Suppressor macrophage treated with lipopolysaccharide for 4 hours (primary cell): ENCODE data around the gene CALML5.
A peak's percentile ranks its signal among the peaks of the same experiment; 100 is the strongest.

ENCODE experiments used
- DNase-seq: peaks from one replicate; pipeline ENCODE4 v3.0.0-alpha.2; 2020

CALML5 gene

GRCh38 chr10:5498791-5499492 lies 428 bp downstream of the CALML5 start:
- no peak for DNase-seq

DNA sequence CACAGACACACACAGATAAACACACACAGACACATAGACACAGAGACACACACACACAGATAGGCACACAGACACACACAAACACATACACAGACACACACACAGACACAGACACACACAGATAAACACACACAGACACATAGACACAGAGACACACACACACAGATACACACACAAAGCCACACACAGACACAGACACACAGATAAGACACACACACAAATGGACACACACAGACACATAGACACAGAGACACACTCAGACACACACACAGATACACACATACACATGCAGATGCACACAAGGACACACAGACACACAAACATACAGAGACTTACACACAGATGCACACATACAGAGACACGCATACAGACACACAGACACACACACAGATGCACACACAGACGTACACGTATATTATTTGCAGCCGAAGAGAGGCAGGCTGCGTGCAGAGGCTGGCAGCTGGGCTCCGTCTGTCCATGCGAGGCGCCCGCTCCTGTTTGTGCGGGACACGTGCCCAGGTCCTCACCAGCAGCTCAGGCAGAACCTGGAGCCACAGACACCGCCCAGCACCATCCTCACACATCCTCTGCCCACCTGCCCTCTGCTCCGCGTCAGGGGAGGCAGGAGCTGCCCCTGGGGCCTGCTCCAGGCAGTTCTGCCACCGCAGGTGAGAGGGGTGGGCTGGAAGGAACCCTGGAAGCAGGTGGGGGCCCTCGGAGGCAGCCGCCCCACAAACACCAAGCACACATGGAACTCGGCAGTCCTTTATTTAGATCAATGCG lies 1.2 kb downstream of the CALML5 start:
- no peak for DNase-seq

GRCh38 chr10:5497289-5497688 lies 2.1 kb downstream of the CALML5 start:
- DNase-seq: no peak

DNA sequence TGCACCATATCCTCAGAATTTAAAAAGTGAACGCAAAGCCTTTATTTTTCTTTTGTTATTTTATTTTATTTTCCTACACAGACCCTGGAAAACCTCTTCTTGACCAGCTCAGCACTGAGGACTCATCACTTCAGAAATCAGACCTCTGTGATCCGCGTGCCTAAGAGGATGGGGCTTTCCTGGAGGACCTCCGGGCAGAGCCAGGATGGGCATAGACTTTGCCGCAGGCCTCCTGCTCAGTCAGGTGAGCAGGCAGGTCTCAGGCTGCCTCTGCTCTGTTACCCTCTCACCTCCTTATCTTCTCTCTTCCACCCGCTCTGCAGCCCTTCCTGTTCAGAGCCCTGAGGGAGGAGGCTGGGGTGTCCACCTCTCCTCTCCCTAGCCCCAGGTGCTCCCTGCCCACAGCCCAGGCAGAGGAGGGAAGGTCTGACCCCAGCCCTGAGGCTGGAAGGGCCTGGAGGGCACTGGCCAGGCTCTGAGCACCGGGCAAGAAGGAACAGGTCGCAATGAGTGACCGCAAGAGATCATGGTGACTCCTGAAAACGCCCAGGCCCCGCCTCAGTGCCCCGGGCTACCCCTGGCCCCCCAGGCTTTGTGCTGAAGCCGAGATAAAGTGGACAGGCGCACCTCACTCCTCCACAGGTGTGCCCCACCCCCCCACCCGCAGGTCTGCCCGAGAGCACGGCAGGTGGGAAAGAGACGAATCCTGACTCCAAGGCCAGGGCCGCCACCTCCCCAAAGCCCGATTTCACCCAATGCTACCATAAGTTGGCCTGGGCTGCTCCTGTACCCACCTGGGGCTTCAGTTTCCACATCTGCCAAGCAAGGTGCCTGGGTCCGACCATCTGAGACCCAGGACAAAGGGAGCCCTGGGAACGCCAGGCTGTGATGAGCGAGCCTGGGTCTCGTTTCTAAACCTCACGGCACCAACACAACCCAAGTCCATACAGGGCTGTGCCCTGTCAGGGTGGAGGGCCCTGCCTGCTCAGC lies 2.8 kb downstream of the CALML5 start:
- DNase-seq: no peak

- no peak for DNase-seq
Measured at GRCh38 chr10:5494611-5495010, 4.8 kb downstream of the CALML5 start.

DNA sequence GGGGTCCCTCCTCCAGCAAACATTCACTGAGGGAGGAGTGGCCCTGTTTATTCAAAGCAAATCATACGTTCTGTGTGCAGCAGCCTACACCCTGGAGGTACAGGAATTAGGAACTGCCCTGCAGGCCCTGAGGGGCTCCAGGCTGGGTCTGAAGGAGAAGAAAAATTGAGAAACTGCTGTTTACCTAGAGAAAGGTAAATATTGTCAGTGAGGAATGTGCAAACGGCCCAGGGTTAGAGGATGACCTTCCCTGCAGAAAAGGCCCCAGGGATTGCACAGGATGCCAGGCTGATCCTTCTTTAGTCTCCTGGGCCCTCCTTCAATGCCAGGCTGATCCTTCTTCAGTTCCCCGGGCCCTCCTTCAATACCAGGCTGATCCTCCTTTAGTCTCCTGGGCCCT lies 5.7 kb downstream of the CALML5 start:
- DNase-seq: no peak

DNA sequence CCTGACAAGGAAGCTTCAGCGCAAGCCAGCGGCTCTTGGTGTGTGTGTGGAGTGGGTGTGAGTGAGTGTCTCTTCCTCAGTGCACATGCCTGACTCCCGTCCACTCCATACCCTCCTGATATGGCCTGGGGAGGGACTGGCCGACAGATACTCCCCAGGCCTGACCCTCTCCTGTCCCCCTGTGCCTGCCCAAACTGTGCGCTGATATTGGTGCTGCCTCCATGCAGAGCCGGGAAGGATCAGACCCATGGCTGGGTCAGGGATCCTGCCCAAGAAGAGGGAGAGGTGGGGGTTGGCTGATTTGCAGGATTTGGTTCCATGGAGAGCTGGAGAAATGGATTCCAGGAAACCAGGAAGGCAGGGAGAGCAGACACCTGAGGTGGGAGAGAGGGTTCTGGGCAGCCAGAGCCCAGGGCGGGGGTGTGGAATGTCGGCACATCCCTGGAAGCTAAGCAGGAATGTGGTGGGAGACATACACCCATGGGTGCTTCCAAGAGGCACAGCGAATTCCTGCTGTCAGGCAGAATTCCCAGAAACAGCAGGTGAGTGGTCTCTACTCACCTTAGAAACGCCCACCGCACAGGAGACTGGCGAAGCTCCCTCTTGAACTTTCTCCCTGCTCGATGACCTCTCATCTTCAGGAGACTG lies 6.3 kb downstream of the CALML5 start:
- no peak for DNase-seq

GRCh38 chr10:5492322-5492855 lies 7.0 kb downstream of the CALML5 start:
- no peak for DNase-seq

DNA sequence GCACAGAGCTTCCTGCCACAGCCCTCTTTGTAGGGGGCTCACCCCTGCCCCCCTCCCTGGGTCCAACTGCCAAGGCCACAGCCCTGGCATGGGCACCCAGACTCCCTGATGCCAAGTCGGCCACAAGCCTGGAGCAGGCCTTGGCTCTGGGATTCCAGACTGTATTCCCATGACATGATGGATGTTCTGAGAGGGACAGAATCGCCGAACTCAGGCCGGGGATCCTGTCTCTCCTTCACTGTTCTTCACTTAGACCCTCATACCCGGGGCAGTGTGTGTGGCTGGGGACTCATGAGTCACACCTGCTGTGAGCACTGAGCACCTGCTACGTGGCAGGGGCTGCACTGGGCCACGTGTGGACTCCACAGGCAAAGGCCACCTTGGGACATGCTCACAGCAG lies 7.9 kb downstream of the CALML5 start:
- no peak for DNase-seq

DNA sequence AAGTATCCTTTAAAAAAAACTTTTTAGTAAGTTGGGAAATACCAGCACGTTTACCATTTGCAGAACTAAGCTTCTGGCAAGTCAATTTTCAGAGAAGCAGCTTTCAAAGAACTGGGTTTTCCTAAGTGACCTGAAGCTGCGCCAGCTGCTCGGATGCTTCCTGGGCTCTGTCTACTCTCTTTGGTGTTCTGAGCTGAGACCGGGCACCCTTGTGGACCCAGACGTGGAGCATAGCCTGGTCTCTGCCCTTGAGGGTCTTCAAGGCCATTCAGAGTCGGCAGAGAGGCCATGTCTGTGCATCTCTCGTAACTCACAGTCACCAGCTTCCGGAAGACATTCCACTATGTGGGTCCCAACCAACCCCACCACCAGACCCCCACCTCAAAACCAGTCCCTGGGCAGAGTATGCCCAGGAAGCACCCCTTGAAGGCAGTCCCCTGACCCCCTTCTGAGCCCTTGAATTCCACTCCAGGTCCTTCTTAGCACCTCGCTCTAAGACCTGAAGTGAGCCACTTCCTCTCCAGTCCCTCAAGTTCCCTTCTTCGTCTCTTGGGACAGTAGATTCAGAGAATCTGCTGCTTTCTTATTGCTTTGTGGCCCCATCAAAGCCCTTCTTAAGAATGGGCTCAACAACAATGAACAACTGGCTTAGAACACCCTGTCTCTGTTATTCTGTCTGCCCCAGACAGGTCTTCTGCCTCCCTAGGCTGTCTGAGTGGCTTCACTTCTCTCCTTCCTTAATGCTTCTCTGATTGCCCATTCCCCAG lies 8.5 kb downstream of the CALML5 start:
- no peak for DNase-seq

- DNase-seq: peak; percentile 38
Measured at GRCh38 chr10:5490032-5490431, 9.3 kb downstream of the CALML5 start.

- DNase-seq: no peak
Measured at GRCh38 chr10:5488272-5489161, 10.9 kb downstream of the CALML5 start.

- no peak for DNase-seq
Measured at GRCh38 chr10:5486853-5487235, 12.5 kb downstream of the CALML5 start.

DNA sequence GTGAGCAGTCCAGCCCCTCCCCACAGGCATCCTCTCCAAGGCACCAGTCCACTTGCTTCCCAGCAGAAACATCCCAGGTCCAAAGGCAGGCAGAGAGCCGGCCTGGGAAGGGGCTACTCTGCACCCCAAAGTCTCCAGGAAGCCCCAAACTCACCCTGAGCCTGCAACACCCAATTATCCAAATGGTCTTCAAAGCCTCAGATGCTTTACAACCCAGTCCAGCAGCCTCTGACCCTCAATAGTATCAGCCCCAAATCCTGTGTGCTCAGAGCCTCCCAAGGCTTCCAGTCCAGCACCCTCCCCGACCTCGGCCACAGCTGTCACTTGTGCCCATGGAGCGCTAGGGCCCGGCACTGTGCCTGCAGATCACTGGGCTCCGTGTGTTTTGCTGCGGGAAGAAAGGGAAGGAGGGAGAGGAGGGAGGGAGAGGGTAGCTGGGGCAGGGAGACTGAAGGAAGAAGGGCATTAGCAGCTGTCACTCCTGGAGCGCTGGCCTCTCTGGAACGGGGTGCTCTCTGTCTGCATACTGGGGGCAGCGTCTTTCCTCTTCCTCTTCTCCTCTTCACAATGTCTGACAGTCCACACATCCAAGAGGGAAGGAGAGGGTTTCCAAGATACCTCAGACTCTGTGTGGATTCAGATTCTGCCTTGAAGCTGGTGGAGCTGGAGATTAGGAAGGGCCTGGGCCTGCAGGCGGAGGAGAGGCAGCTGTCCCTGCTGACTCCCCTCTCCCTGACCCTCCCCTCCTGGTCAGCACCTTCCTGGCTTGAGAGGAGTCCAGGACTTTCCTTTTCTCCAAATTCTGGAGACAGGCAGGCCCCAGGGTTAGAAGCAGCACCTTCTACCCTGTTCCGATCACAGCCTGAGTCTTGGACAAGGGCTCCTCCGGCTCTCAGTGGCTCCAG lies 13.2 kb downstream of the CALML5 start:
- no peak for DNase-seq

GRCh38 chr10:5485290-5485689 lies 14.1 kb downstream of the CALML5 start:
- no peak for DNase-seq

DNA sequence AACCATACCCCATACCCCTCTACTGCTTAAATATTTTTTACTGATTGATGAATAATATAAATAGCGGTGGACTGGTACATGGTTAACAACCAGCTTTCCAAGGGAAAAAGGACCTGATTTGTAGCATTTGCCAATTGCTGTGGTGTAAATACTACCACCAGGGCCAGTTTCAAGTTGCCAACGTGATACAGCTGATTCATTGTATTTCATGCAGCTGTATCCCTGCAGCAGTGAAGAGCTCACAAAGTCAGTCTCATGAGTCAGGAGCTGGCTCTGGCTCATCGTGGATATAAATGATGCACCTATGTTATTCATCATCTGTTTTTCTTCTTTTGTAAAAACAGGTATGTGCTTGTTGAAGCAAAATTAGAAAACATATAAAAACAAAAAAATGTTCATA lies 15.2 kb downstream of the CALML5 start:
- no peak for DNase-seq

GRCh38 chr10:5482016-5482415 lies 17.4 kb downstream of the CALML5 start:
- DNase-seq: no peak

GRCh38 chr10:5481121-5481520 lies 18.2 kb downstream of the CALML5 start:
- DNase-seq: no peak

DNA sequence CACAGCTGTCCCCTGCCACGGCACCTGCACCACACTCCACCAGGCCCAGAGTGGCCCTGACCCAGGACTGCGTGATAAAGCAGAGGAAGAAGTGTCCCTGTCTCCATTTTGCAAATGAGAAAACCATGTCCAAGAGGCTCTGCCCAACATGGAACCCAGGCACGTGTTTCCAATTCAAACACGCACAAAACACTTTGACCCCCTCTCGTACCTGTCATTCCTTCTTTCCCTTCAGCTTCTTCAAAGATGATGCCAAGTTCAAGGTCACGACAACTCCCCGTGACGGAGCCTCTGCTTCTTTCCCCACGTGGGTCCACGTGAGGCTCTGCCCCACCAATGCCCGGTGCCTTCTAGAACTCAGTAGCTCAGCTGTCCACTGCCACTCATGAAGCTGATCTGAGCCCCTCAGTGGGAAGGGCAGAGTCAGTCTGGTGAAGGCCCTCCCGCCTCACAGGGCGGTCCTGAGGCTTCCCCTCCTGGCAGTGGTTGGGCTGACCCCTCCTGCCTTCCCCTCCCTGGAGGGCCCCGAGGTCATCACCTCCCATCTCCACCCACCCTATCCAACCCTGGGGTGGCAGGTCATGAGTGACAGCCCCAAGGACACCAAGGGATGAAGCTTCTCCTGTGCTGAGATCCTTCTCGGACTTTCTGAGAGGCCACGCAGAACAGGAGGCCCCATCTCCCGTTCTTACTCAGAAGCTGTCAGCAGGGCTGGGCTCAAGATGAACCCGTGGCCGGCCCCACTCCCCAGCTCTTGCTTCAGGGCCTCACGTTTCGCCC lies 19.0 kb downstream of the CALML5 start:
- no peak for DNase-seq
